Osteocyte (in vitro differentiated cells): ENCODE data around the gene HDAC4. TPM values are rescaled to one million over a fixed set of nuclear protein-coding genes. Genes with fewer than 3 reads are reported as not detected.

Source experiments
- DNase-seq: peaks from one replicate; pipeline ENCODE4 v3.0.0; 2021; ENCODE audit warnings: mixed read lengths; ENCODE audit not compliant: unreplicated experiment; ENCODE audit errors: extremely low spot score
- H3K27ac Mint-ChIP-seq: one replicate; pipeline ENCODE4 v1.8.0; 2021; ENCODE audit warnings: mild to moderate bottlenecking, mixed read lengths; ENCODE audit not compliant: unreplicated experiment
- H3K27me3 Mint-ChIP-seq: one replicate; pipeline ENCODE4 v1.8.0; 2021; ENCODE audit warnings: mixed read lengths; ENCODE audit not compliant: unreplicated experiment
- H3K36me3 Mint-ChIP-seq: one replicate; pipeline ENCODE4 v1.8.0; 2021; ENCODE audit warnings: mixed read lengths; ENCODE audit not compliant: unreplicated experiment
- H3K4me1 Mint-ChIP-seq: one replicate; pipeline ENCODE4 v1.8.0; 2021; ENCODE audit warnings: mixed read lengths; ENCODE audit not compliant: unreplicated experiment
- H3K4me3 Mint-ChIP-seq: one replicate; pipeline ENCODE4 v1.8.0; 2021; ENCODE audit warnings: mild to moderate bottlenecking, moderate library complexity, mixed read lengths; ENCODE audit not compliant: unreplicated experiment
- H3K9me3 Mint-ChIP-seq: one replicate; pipeline ENCODE4 v1.8.0; 2021; ENCODE audit warnings: mixed read lengths; ENCODE audit not compliant: unreplicated experiment
- total RNA-seq: library from RNA; stranded (reverse); gene quantifications from 2 replicates; pipeline ENCODE4 v1.2.1, GENCODE V29; 2021
- TF ChIP-seq, protein P1 (sequence below): fragments of 200-600 bp; sonication (generic); IDR thresholded peaks from 2 replicates; pipeline ENCODE4 v1.5.0; 2021; ENCODE audit warnings: antibody characterized with exemption, mild to moderate bottlenecking, moderate library complexity

HDAC4 gene
- total RNA-seq, 1 donor from 2014 or later = 30.3 TPM

DNA sequence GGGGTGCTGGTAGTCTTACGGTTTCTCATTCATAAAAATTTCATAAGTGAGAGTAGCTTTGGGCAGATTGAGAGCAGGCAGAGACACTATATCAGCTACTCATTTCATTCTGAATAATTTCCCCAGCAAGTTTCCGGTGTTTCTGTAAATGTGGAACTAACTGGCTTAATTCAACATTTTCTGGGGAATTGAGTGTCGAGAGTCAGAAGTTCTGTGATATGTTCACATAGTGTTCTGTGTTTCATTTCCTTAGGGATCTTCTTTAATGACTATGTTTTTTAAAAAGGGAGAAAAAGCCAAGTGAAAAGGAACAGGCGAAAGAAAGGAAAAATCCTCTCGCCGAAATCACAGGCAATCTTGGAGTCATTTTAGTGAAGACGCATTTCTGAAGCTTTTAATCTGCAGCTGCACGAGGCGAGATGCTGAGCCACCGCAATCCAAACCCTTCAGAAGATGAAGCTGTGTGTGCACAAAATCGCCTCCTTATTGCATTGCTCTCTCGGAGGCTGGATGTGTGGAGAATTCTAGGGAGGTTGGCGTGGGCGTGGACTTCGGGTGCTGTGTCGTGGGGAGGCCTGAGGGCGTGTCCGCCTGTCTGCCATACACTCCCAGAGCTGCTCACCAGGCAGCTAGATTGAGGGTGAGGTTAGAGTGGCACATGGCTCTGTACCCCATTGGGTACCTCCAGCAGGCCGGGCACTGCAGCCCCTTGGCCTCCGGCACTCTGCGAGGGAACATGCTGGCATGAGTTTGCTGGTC lies 38.4 kb upstream of the HDAC4 start:
- no peak for DNase-seq
- Mint-ChIP-seq H3K9me3 (no peaks in the 10 kb centered on the region), H3K4me3 (no peak overlapping the region), H3K27ac (no peak overlapping the region), H3K36me3 (no peaks in the 10 kb centered on the region), H3K27me3 (peaks cover 29% of the 10 kb centered on the region), H3K4me1 (peaks cover 25% of the 10 kb centered on the region)
- TF ChIP-seq, protein P1, sequence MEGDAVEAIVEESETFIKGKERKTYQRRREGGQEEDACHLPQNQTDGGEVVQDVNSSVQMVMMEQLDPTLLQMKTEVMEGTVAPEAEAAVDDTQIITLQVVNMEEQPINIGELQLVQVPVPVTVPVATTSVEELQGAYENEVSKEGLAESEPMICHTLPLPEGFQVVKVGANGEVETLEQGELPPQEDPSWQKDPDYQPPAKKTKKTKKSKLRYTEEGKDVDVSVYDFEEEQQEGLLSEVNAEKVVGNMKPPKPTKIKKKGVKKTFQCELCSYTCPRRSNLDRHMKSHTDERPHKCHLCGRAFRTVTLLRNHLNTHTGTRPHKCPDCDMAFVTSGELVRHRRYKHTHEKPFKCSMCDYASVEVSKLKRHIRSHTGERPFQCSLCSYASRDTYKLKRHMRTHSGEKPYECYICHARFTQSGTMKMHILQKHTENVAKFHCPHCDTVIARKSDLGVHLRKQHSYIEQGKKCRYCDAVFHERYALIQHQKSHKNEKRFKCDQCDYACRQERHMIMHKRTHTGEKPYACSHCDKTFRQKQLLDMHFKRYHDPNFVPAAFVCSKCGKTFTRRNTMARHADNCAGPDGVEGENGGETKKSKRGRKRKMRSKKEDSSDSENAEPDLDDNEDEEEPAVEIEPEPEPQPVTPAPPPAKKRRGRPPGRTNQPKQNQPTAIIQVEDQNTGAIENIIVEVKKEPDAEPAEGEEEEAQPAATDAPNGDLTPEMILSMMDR = no peak

DNA sequence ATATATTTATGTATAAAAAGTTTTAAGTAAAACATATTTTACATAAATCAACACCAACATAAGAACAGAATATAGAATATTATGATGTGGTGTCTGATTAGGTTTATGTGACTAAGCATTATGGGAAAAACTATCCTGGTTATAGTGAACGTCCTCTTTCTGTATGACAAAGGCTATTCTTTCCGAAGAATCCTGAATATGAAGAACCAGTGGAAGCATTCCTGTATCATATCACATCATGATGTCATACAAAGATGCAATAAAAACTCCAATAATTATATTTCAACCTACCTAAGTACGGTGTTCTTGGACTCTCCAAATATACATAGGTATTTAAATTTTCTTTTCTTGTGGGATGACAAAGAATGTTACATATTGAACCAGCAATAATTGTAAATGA lies 37.5 kb upstream of the HDAC4 start:
- H3K9me3 Mint-ChIP-seq = peaks cover 7% of the 10 kb centered on the region
- peaks cover 29% of the 10 kb centered on the region for H3K27me3 Mint-ChIP-seq
- H3K36me3 Mint-ChIP-seq = no peaks in the 10 kb centered on the region
- no peak overlapping the region for H3K27ac Mint-ChIP-seq
- no peak overlapping the region for H3K4me3 Mint-ChIP-seq
- TF ChIP-seq, protein P1 = no peak
- peaks cover 25% of the 10 kb centered on the region for H3K4me1 Mint-ChIP-seq
- DNase-seq = no peak

DNA sequence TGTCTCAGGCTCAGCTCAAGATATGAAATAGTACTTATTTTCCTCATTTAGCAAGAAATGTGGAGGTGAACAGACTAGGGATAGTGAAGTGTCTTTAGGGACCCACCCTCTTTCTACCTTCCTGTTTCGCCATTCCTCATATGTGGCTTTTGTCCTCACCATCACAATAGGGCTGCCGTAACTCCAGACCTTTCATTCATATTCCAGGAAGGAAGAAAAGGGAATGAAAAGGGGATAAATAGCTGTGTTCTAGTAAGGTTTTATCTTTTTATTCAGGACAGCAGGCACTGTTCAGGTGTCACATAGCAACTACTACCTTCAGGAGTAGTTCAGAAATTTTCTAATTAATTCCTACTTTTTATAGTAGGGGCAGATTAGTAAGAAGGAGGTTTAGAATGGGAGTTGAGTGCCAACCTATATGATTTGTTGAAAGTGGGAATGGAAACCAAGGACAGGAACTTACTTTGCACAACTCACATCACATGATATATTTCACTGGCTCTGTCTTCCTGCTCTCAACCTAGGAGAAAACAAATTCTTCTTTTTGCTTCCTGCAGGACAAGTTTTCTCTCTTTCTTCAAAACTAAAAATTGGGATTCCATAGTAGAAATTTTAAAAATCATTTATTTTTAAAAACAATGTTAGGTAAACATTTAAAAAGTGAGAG lies 36.0 kb upstream of the HDAC4 start:
- Mint-ChIP-seq H3K36me3 (no peaks in the 10 kb centered on the region), H3K4me3 (no peak overlapping the region), H3K9me3 (peaks cover 8% of the 10 kb centered on the region), H3K4me1 (peaks cover 22% of the 10 kb centered on the region), H3K27me3 (peaks cover 28% of the 10 kb centered on the region), H3K27ac (no peak overlapping the region)
- TF ChIP-seq, protein P1 = no peak
- no peak for DNase-seq

DNA sequence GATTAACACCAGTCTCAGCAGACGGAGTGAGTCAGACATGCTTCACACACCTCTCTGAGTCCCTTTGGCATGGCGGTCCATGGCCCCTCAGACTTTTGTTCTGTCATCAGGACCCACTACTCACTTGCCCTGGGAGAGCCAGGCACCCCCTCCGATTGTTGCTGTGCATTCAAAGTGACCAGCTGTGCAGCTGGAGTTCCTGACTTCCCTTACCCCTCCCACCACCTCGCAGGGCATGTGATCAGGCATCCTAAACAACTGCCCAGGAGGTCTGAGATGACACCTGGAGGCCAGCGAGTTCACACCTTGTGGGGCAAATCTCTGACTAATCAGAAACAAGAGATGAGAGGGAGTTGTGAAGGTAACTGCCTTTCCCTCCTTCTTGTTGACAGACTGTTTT lies 35.3 kb upstream of the HDAC4 start:
- TF ChIP-seq, protein P1 = no peak
- peaks cover 21% of the 10 kb centered on the region for H3K27me3 Mint-ChIP-seq
- H3K4me3 Mint-ChIP-seq = no peak overlapping the region
- no peaks in the 10 kb centered on the region for H3K36me3 Mint-ChIP-seq
- H3K4me1 Mint-ChIP-seq = peaks cover 16% of the 10 kb centered on the region
- H3K27ac Mint-ChIP-seq = no peak overlapping the region
- DNase-seq = no peak
- peaks cover 8% of the 10 kb centered on the region for H3K9me3 Mint-ChIP-seq

DNA sequence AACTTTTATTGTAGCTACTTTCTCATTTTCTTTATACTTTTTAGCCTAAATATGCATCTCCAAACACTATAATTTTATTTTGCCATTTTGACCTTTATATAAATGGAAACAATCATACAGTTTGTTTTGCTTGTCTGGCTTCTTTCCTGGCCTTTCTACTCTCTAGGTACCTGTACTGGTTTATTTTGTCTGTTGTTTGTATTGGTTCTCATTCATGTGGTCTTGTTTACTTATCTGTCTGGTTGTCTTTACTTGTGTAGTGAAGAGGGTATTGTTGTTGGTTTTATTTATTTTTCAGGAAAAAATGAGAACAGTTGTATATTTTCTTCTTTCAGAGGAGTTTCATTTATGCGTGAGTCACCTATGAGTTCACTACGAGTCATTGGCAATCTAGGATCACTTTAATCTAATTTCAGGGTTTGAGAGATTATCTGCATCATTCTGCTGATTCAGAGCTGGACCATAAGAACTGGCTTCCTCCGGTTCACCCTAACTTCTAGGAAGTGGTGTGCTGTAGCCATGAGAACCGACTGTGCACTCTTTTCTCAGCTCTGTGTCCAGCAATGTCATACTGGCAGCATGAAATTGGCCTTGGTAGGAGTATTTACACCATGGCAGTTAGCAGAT lies 33.1 kb upstream of the HDAC4 start:
- TF ChIP-seq, protein P1 = no peak
- Mint-ChIP-seq H3K27ac (no peak overlapping the region), H3K36me3 (no peaks in the 10 kb centered on the region), H3K27me3 (peaks cover 11% of the 10 kb centered on the region), H3K9me3 (peaks cover 8% of the 10 kb centered on the region), H3K4me1 (peaks cover 2% of the 10 kb centered on the region), H3K4me3 (no peak overlapping the region)
- no peak for DNase-seq
